ENCODE measurements around the gene SLC34A1. TPM values are rescaled to one million over a fixed set of nuclear protein-coding genes. Genes with fewer than 3 reads are reported as not detected.
A peak's percentile ranks its signal among the peaks of the same experiment; 100 is the strongest.

Gene SLC34A1
- total RNA-seq, 1 donor from 2014 or later = not detected

DNA sequence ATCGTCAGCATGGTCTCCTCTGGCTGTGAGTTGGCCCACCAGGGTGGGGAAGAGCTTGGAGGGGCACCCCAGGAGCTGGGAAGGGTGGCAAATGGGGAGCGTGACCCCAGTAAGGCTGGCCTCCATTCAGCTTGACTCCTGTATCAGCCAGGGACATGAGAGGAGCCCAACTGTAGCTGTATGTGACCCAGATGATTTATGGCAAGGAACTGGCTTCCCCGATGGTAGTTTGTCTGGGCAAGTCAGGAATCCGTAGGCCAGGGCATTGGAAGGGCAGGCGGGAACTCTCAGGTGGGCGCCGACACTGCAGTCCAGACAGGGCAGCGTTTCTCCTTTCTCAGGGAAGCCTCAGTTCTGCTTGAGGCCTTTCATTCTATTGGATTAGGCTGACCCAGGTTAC is 2.3 kb downstream of the SLC34A1 start:
- DNase-seq (ENCODE audit: low read depth) (no peak), FAIRE-seq (no peak)
- H3K27ac Mint-ChIP-seq (ENCODE audit: unreplicated experiment) = no peak overlapping the region
- H3K9ac ChIP-seq (ENCODE audit: low read length) = no peak overlapping the region
- no peaks in the 10 kb centered on the region for H3K36me3 ChIP-seq (ENCODE audit: insufficient read depth, low read length)
- peaks cover 12% of the 10 kb centered on the region for H3K27me3 ChIP-seq (ENCODE audit: insufficient read depth, low read length)
- H3K9me3 ChIP-seq (ENCODE audit: insufficient read depth, low read depth, low read length) = no peaks in the 10 kb centered on the region
- H3K27ac ChIP-seq (ENCODE audit: low read depth, low read length) = no peak overlapping the region
- H3K4me3 Mint-ChIP-seq (ENCODE audit: unreplicated experiment) = no peak overlapping the region
- TF ChIP-seq EZH2 (IDR thresholded peaks at IDR 0.05; ENCODE audit: insufficient read depth, low read length) = no peak
- TF ChIP-seq, protein P1, sequence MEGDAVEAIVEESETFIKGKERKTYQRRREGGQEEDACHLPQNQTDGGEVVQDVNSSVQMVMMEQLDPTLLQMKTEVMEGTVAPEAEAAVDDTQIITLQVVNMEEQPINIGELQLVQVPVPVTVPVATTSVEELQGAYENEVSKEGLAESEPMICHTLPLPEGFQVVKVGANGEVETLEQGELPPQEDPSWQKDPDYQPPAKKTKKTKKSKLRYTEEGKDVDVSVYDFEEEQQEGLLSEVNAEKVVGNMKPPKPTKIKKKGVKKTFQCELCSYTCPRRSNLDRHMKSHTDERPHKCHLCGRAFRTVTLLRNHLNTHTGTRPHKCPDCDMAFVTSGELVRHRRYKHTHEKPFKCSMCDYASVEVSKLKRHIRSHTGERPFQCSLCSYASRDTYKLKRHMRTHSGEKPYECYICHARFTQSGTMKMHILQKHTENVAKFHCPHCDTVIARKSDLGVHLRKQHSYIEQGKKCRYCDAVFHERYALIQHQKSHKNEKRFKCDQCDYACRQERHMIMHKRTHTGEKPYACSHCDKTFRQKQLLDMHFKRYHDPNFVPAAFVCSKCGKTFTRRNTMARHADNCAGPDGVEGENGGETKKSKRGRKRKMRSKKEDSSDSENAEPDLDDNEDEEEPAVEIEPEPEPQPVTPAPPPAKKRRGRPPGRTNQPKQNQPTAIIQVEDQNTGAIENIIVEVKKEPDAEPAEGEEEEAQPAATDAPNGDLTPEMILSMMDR (IDR thresholded peaks at IDR 0.05; ENCODE audit: insufficient read depth, low read depth, low read length) = no peak
- peaks cover 17% of the 10 kb centered on the region for H4K20me1 ChIP-seq (ENCODE audit: insufficient read depth, low read length)
- H3K36me3 Mint-ChIP-seq (ENCODE audit: low read depth, unreplicated experiment) = no peaks in the 10 kb centered on the region
- peaks cover 19% of the 10 kb centered on the region for H3K4me1 ChIP-seq (ENCODE audit: insufficient read depth, low read length)
- H3K9me3 Mint-ChIP-seq (ENCODE audit: unreplicated experiment) = peaks cover 1% of the 10 kb centered on the region
- no peaks in the 10 kb centered on the region for H3K79me2 ChIP-seq (ENCODE audit: insufficient read depth, low read length)
- peaks cover 44% of the 10 kb centered on the region for H3K27me3 Mint-ChIP-seq (ENCODE audit: low read depth, unreplicated experiment)
- no peak overlapping the region for H2AFZ ChIP-seq (ENCODE audit: low read depth, low read length)
- no peak overlapping the region for H3K4me3 ChIP-seq (ENCODE audit: insufficient read depth, low read depth, low read length)
- no peak overlapping the region for H3K4me2 ChIP-seq (ENCODE audit: low read length)
- peaks cover 23% of the 10 kb centered on the region for H3K4me1 Mint-ChIP-seq (ENCODE audit: low read depth, unreplicated experiment)

DNA sequence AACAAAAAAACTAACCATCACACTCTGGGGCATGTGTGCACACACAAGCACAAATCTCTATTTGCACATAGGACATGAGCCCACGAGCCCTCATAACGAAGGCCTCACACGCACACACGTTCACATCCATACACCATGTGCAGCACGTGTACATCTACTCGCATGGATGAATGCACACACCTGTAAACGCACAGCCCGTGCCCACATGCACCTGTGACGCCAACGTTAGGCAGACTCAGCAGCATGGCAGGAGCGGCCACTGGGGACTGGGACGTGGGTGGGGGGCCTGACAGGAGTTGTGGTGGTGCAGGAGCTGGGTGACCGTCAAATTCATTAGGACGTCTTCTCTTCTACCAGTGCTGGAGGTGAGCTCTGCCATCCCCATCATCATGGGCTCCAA is 3.2 kb downstream of the SLC34A1 start:
- Mint-ChIP-seq H3K9me3 (ENCODE audit: unreplicated experiment) (peaks cover 1% of the 10 kb centered on the region), H3K36me3 (ENCODE audit: low read depth, unreplicated experiment) (no peaks in the 10 kb centered on the region), H3K27ac (ENCODE audit: unreplicated experiment) (no peak overlapping the region), H3K4me1 (ENCODE audit: low read depth, unreplicated experiment) (peaks cover 23% of the 10 kb centered on the region), H3K27me3 (ENCODE audit: low read depth, unreplicated experiment) (peaks cover 45% of the 10 kb centered on the region), H3K4me3 (ENCODE audit: unreplicated experiment) (no peak overlapping the region)
- no peak for TF ChIP-seq EZH2 (IDR thresholded peaks at IDR 0.05; ENCODE audit: insufficient read depth, low read length)
- TF ChIP-seq, protein P1 (IDR thresholded peaks at IDR 0.05; ENCODE audit: insufficient read depth, low read depth, low read length) = no peak
- Histone ChIP-seq H3K4me3 (ENCODE audit: insufficient read depth, low read depth, low read length) (no peak overlapping the region), H3K9ac (ENCODE audit: low read length) (no peak overlapping the region), H3K4me1 (ENCODE audit: insufficient read depth, low read length) (peaks cover 19% of the 10 kb centered on the region), H2AFZ (ENCODE audit: low read depth, low read length) (no peak overlapping the region), H4K20me1 (ENCODE audit: insufficient read depth, low read length) (peaks cover 17% of the 10 kb centered on the region), H3K9me3 (ENCODE audit: insufficient read depth, low read depth, low read length) (no peaks in the 10 kb centered on the region), H3K36me3 (ENCODE audit: insufficient read depth, low read length) (no peaks in the 10 kb centered on the region), H3K79me2 (ENCODE audit: insufficient read depth, low read length) (no peaks in the 10 kb centered on the region), H3K4me2 (ENCODE audit: low read length) (no peak overlapping the region), H3K27ac (ENCODE audit: low read depth, low read length) (no peak overlapping the region), H3K27me3 (ENCODE audit: insufficient read depth, low read length) (peaks cover 12% of the 10 kb centered on the region)
- DNase-seq (ENCODE audit: low read depth) (no peak), FAIRE-seq (no peak)

DNA sequence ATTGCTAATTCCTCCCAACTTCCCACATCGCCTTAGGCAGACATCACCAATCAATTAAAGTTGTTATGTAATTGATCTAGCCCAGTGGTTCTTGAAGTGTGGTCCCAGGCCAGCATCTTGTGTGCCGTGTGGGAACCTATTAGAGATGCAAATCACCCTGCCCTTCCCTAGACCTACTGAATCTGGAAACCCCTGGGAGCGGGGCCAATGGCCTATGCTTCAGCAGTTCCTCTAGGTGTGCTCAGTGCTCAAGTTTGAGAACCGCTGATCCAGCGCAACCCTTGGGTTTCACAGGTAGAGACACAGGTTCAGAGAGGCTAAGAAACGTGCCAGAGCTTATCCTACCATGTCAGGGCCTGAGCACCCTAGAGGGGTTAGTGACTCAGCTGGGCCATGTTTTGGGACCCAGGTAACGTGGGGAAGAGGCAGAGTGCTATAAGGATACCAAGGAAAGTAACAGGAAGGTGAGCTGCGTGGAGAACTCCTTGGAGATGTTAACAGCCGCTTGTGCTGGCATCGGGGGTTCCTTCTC is 4.4 kb downstream of the SLC34A1 start:
- H3K9ac ChIP-seq (ENCODE audit: low read length) = peak overlapping the region; percentile 41
- H3K4me3 Mint-ChIP-seq (ENCODE audit: unreplicated experiment) = peak overlapping the region; percentile 34
- peaks cover 19% of the 10 kb centered on the region for H3K4me1 ChIP-seq (ENCODE audit: insufficient read depth, low read length)
- H3K9me3 Mint-ChIP-seq (ENCODE audit: unreplicated experiment) = peaks cover 1% of the 10 kb centered on the region
- peaks cover 23% of the 10 kb centered on the region for H3K4me1 Mint-ChIP-seq (ENCODE audit: low read depth, unreplicated experiment)
- no peak for FAIRE-seq
- H3K4me3 ChIP-seq (ENCODE audit: insufficient read depth, low read depth, low read length) = no peak overlapping the region
- no peak for DNase-seq (ENCODE audit: low read depth)
- peaks cover 42% of the 10 kb centered on the region for H3K27me3 Mint-ChIP-seq (ENCODE audit: low read depth, unreplicated experiment)
- no peaks in the 10 kb centered on the region for H3K36me3 Mint-ChIP-seq (ENCODE audit: low read depth, unreplicated experiment)
- H3K27ac Mint-ChIP-seq (ENCODE audit: unreplicated experiment) = peak overlapping the region; percentile 15
- H3K4me2 ChIP-seq (ENCODE audit: low read length) = peak overlapping the region; percentile 77
- H4K20me1 ChIP-seq (ENCODE audit: insufficient read depth, low read length) = peaks cover 17% of the 10 kb centered on the region
- H3K27ac ChIP-seq (ENCODE audit: low read depth, low read length) = no peak overlapping the region
- peaks cover 3% of the 10 kb centered on the region for H3K27me3 ChIP-seq (ENCODE audit: insufficient read depth, low read length)
- no peak overlapping the region for H2AFZ ChIP-seq (ENCODE audit: low read depth, low read length)
- no peak for TF ChIP-seq EZH2 (IDR thresholded peaks at IDR 0.05; ENCODE audit: insufficient read depth, low read length)
- TF ChIP-seq, protein P1 (IDR thresholded peaks at IDR 0.05; ENCODE audit: insufficient read depth, low read depth, low read length) = no peak
- H3K79me2 ChIP-seq (ENCODE audit: insufficient read depth, low read length) = no peaks in the 10 kb centered on the region
- no peaks in the 10 kb centered on the region for H3K9me3 ChIP-seq (ENCODE audit: insufficient read depth, low read depth, low read length)
- no peaks in the 10 kb centered on the region for H3K36me3 ChIP-seq (ENCODE audit: insufficient read depth, low read length)

All from astrocyte (in vitro differentiated cells and primary cell).